A673 (cell line): Measurements from ENCODE around the gene NCOA7.

Source experiments
- EZH2 ChIP-seq: fragments of 200-600 bp; sonication (generic); IDR thresholded peaks from 2 replicates; pipeline ENCODE4 v1.6.1; 2017; ENCODE audit warnings: borderline replicate concordance, low read depth, mild to moderate bottlenecking, mixed read lengths, antibody characterized with exemption, low read length; ENCODE audit not compliant: poor library complexity, severe bottlenecking
- TF ChIP-seq, protein P1 (sequence below): fragments of 300-800, 200-600 bp; sonication (generic); conservative IDR thresholded peaks from 2 replicates; pipeline ENCODE4 v1.5.1; 2017; ENCODE audit warnings: low read depth, mild to moderate bottlenecking, antibody characterized with exemption, low read length, moderate library complexity, mixed read lengths

DNA sequence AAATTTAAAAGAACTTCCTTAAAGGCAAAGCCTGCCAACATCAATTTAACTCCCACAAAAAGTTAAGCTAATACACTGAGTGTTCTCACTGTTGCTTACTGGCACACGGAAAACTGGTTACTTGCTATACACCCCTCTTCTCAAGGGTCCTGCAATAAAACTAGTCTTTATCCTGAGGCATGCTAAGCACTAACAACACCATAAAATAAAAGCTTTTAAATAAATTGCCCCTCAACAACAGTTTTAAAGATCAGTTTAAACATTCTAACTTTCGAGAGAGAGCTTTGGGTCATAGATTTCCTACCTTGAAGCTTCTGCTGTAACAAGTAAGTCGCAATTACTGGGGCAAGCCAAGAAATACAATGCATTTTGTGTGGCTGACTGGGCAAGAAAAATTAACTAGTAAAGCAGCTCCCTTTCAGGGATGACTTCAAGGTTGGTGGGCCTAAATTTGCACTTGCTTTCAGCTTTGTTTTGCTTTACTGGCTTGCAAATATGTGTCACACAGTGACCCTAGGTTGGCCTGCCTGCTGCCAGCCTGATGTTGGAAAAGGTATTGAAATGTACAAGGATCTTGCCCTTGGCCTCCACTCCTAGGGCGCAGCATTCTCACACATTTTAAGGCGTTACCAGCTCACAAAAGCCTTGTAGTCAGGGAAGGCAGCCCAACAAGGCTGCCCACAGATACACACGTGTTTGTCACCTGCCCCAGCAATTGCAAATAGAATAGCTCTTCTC, 45.3 kb upstream of the NCOA7 start:
- TF ChIP-seq, protein P1, sequence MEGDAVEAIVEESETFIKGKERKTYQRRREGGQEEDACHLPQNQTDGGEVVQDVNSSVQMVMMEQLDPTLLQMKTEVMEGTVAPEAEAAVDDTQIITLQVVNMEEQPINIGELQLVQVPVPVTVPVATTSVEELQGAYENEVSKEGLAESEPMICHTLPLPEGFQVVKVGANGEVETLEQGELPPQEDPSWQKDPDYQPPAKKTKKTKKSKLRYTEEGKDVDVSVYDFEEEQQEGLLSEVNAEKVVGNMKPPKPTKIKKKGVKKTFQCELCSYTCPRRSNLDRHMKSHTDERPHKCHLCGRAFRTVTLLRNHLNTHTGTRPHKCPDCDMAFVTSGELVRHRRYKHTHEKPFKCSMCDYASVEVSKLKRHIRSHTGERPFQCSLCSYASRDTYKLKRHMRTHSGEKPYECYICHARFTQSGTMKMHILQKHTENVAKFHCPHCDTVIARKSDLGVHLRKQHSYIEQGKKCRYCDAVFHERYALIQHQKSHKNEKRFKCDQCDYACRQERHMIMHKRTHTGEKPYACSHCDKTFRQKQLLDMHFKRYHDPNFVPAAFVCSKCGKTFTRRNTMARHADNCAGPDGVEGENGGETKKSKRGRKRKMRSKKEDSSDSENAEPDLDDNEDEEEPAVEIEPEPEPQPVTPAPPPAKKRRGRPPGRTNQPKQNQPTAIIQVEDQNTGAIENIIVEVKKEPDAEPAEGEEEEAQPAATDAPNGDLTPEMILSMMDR, result no peak
- no peak for TF ChIP-seq EZH2
